Activated CD4-positive, CD25-positive, alpha-beta regulatory T cell treated with anti-CD3 and anti-CD28 coated beads, Interleukin-2, amount 50 U/mL, for 24 hours (primary cell): ENCODE data around the gene MORC3.
"Not testable (repeated sequence)": the region's sequence is repeated elsewhere in the genome, so short reads cannot be mapped to it uniquely, and the experiment has no call there.

ENCODE experiments used
- ATAC-seq, 2 donors: fragments of 150-1000 bp; cut with Tn5 transposase; one replicate each; pipeline ENCODE4 v1.10.0; 2021; ENCODE audit warnings: mild to moderate bottlenecking in 1 of 2, moderate library complexity in 1 of 2

The MORC3 gene

GRCh38 chr21:36386031-36386642 is 66.1 kb downstream of the MORC3 start:
- ATAC-seq: no peak

GRCh38 chr21:36388096-36388495 is 68.1 kb downstream of the MORC3 start:
- ATAC-seq: no peak

- ATAC-seq: no peak
Observed at GRCh38 chr21:36388835-36389234, 68.8 kb downstream of the MORC3 start.

GRCh38 chr21:36391649-36392048 is 71.7 kb downstream of the MORC3 start:
- not testable (repeated sequence) for ATAC-seq

GRCh38 chr21:36395353-36396111 is 75.5 kb downstream of the MORC3 start:
- no peak for ATAC-seq

GRCh38 chr21:36396325-36396724 is 76.3 kb downstream of the MORC3 start:
- no peak for ATAC-seq

GRCh38 chr21:36396971-36397370 is 77.0 kb downstream of the MORC3 start:
- ATAC-seq: no peak

- no peak for ATAC-seq
Observed at GRCh38 chr21:36397606-36398005, 77.6 kb downstream of the MORC3 start.

- ATAC-seq: not testable (repeated sequence)
Observed at GRCh38 chr21:36399736-36400135, 79.7 kb downstream of the MORC3 start.

GRCh38 chr21:36400719-36401118 is 80.7 kb downstream of the MORC3 start:
- ATAC-seq: no peak

GRCh38 chr21:36402339-36402738 is 82.3 kb downstream of the MORC3 start:
- no peak for ATAC-seq

- ATAC-seq: no peak
Observed at GRCh38 chr21:36403713-36404112, 83.7 kb downstream of the MORC3 start.

- ATAC-seq: no peak
Observed at GRCh38 chr21:36408568-36408967, 88.6 kb downstream of the MORC3 start.

- no peak for ATAC-seq
Observed at GRCh38 chr21:36411301-36411700, 91.3 kb downstream of the MORC3 start.

GRCh38 chr21:36412916-36413315 is 92.9 kb downstream of the MORC3 start:
- no peak for ATAC-seq

- ATAC-seq: no peak
Observed at GRCh38 chr21:36415375-36415774, 95.4 kb downstream of the MORC3 start.

- no peak for ATAC-seq
Observed at GRCh38 chr21:36419241-36419640, 99.2 kb downstream of the MORC3 start.

- peak in 1 of 2 donors; percentile 49 for ATAC-seq
Observed at GRCh38 chr21:36419996-36420395, 100.0 kb downstream of the MORC3 start.

- ATAC-seq: no peak
Observed at GRCh38 chr21:36420571-36421339, 100.8 kb downstream of the MORC3 start.

GRCh38 chr21:36422279-36423098 is 102.5 kb downstream of the MORC3 start:
- peak in 1 of 2 donors; percentile 20 for ATAC-seq

- ATAC-seq: no peak
Observed at GRCh38 chr21:36423771-36424433, 103.9 kb downstream of the MORC3 start.

- no peak for ATAC-seq
Observed at GRCh38 chr21:36424592-36424991, 104.6 kb downstream of the MORC3 start.
